Tibial nerve (tissue), 4 donors: ENCODE data around the gene MT1H.

Experiments used
- CTCF ChIP-seq, 5 experiments: fragments of 200-600 bp in 3 of 5; fragments of 450-650 bp in 2 of 5; sonication (generic) in 3 of 5; IDR thresholded peaks; one replicate each; pipeline ENCODE4 v1.5.1; 2016 to 2019; ENCODE audit warnings: antibody characterized with exemption in 5 of 5, mild to moderate bottlenecking in 3 of 5, moderate library complexity in 2 of 5
- EP300 ChIP-seq, 2 donors: sonication (generic); formaldehyde crosslinking; IDR thresholded peaks; one replicate each; pipeline ENCODE4 v1.6.1; 2017; ENCODE audit warnings: antibody characterized with exemption in 2 of 2, mild to moderate bottlenecking in 1 of 2

GRCh38 chr16:56695246-56695645 lies 25.6 kb downstream of the MT1H start:
- TF ChIP-seq CTCF (IDR thresholded peaks at IDR 0.05): no peak
- no peak for TF ChIP-seq EP300 (IDR thresholded peaks at IDR 0.05)
